Measurements from ENCODE around the gene NSFL1C.

The NSFL1C gene

DNA sequence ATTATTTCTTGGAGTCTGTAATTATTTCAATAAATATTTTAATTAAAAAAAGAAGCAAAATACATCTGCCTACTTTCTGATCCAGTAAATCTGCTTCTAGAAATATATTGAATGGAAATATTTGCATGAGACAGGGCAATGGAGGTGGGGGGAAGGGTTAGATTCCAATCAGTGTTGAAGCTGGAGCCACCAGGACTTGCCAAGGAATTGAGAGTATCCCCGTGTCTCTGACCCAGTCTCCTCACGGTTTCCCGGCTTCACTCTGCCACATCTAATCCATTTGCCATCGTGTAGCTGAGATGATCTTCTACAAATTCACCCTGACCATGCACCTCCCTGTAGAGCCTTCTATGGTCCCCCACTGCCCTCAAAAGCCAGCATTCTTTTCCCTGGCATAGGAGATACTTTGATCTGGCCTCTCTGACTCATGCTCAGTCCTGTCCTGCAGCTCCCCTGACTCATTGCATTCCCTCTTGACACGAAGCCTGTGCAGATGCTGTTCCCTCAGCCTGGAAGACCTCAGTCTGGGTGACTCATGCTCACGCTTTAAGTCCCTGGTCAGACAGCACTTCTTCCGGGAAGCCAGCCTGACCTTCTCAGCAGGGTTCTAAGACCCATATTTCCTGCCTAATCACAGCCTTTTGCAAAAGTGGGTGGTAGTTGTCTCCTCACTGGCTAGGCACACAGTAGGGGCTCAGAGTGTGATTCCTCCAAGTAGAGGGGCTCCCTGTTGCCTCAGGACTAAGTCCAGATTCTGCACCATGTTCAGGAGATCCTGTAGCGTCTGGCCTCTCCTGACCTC lies 50.8 kb downstream of the NSFL1C start:
- TF ChIP-seq TEAD4 (IDR thresholded peaks at IDR 0.05) (peak; percentile 34; the same call in 1 of the 2 replicates), EP300 (IDR thresholded peaks at IDR 0.05; ENCODE audit: borderline replicate concordance) (peak; percentile 14; the same call in 1 of the 2 replicates), CREB1 (IDR thresholded peaks at IDR 0.05; ENCODE audit: low read depth) (no peak)
- TF ChIP-seq, protein P1, sequence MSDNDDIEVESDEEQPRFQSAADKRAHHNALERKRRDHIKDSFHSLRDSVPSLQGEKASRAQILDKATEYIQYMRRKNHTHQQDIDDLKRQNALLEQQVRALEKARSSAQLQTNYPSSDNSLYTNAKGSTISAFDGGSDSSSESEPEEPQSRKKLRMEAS (IDR thresholded peaks at IDR 0.05): 0 out of 2 replicates have a peak, but pooled peaks have one; percentile 17

DNA sequence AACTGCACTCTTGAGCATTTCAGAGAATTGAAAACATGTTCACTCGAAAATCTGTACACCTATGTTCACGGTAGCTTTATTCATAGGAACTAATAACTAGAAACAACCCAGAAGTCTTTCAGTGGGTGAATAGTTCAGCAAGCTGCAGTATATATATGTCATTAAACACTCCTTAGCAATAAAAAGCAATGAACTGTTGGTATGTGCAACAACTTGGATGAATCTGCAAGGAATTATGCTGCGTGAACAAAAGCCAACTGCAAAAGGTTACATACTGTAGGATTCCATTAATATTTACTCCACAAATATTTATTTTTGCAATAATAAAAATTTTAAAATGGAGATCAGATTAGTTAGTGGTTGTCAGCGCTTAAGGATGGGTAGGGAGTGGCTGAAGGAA lies 51.7 kb downstream of the NSFL1C start:
- TF ChIP-seq TEAD4 (IDR thresholded peaks at IDR 0.05) (no peak), YY1 (IDR thresholded peaks at IDR 0.05; ENCODE audit: low read depth) (no peak), CREB1 (IDR thresholded peaks at IDR 0.05; ENCODE audit: low read depth) (no peak), NFIC (IDR thresholded peaks at IDR 0.05) (no peak), EP300 (IDR thresholded peaks at IDR 0.05; ENCODE audit: borderline replicate concordance) (no peak), EGR1 (IDR thresholded peaks at IDR 0.05) (no peak), FOXM1 (IDR thresholded peaks at IDR 0.05; ENCODE audit: borderline replicate concordance, low read depth) (no peak), ZBTB7A (IDR thresholded peaks at IDR 0.05; ENCODE audit: low read depth) (no peak), CEBPB (IDR thresholded peaks at IDR 0.05) (no peak), RAD21 (IDR thresholded peaks at IDR 0.05; ENCODE audit: low read depth) (no peak)
- TF ChIP-seq, protein P2, sequence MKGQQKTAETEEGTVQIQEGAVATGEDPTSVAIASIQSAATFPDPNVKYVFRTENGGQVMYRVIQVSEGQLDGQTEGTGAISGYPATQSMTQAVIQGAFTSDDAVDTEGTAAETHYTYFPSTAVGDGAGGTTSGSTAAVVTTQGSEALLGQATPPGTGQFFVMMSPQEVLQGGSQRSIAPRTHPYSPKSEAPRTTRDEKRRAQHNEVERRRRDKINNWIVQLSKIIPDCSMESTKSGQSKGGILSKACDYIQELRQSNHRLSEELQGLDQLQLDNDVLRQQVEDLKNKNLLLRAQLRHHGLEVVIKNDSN (IDR thresholded peaks at IDR 0.05): no peak
- TF ChIP-seq, protein P1 (IDR thresholded peaks at IDR 0.05): no peak
- TF ChIP-seq, protein P3, sequence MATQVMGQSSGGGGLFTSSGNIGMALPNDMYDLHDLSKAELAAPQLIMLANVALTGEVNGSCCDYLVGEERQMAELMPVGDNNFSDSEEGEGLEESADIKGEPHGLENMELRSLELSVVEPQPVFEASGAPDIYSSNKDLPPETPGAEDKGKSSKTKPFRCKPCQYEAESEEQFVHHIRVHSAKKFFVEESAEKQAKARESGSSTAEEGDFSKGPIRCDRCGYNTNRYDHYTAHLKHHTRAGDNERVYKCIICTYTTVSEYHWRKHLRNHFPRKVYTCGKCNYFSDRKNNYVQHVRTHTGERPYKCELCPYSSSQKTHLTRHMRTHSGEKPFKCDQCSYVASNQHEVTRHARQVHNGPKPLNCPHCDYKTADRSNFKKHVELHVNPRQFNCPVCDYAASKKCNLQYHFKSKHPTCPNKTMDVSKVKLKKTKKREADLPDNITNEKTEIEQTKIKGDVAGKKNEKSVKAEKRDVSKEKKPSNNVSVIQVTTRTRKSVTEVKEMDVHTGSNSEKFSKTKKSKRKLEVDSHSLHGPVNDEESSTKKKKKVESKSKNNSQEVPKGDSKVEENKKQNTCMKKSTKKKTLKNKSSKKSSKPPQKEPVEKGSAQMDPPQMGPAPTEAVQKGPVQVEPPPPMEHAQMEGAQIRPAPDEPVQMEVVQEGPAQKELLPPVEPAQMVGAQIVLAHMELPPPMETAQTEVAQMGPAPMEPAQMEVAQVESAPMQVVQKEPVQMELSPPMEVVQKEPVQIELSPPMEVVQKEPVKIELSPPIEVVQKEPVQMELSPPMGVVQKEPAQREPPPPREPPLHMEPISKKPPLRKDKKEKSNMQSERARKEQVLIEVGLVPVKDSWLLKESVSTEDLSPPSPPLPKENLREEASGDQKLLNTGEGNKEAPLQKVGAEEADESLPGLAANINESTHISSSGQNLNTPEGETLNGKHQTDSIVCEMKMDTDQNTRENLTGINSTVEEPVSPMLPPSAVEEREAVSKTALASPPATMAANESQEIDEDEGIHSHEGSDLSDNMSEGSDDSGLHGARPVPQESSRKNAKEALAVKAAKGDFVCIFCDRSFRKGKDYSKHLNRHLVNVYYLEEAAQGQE (IDR thresholded peaks at IDR 0.05; ENCODE audit: low read depth): no peak

DNA sequence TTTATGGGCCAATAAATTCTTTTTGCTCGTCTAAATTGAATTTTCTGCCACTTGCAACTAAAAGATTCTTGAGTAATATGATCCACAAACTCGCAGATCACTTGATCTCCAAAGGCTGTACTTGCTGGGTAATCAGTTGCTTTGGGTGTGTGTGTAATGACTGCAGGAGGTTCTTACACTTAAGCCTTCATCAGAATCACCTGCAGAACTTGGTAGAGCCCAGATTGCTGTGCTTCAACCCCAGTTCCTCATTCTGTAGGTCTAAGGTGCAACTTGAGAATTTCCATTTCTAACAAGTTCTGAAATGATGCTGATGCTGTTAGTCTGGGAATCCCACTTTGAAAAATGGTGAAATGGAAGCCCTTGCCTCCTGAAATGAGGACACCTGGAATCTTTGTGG lies 60.8 kb downstream of the NSFL1C start:
- TF ChIP-seq CEBPB (IDR thresholded peaks at IDR 0.05) (no peak), TCF12 (IDR thresholded peaks at IDR 0.05; ENCODE audit: low read depth) (no peak), TEAD4 (IDR thresholded peaks at IDR 0.05) (no peak), YY1 (IDR thresholded peaks at IDR 0.05; ENCODE audit: low read depth) (no peak), RAD21 (IDR thresholded peaks at IDR 0.05; ENCODE audit: low read depth) (no peak), CREB1 (IDR thresholded peaks at IDR 0.05; ENCODE audit: low read depth) (no peak), ZBTB7A (IDR thresholded peaks at IDR 0.05; ENCODE audit: low read depth) (no peak), EP300 (IDR thresholded peaks at IDR 0.05; ENCODE audit: borderline replicate concordance) (no peak), TAF1 (IDR thresholded peaks at IDR 0.05; ENCODE audit: low read depth) (no peak), FOXM1 (IDR thresholded peaks at IDR 0.05; ENCODE audit: borderline replicate concordance, low read depth) (no peak), NFIC (IDR thresholded peaks at IDR 0.05) (no peak), EGR1 (IDR thresholded peaks at IDR 0.05) (no peak)
- TF ChIP-seq, protein P2 (IDR thresholded peaks at IDR 0.05): no peak
- TF ChIP-seq, protein P3 (IDR thresholded peaks at IDR 0.05; ENCODE audit: low read depth): no peak
- TF ChIP-seq, protein P1 (IDR thresholded peaks at IDR 0.05): no peak

DNA sequence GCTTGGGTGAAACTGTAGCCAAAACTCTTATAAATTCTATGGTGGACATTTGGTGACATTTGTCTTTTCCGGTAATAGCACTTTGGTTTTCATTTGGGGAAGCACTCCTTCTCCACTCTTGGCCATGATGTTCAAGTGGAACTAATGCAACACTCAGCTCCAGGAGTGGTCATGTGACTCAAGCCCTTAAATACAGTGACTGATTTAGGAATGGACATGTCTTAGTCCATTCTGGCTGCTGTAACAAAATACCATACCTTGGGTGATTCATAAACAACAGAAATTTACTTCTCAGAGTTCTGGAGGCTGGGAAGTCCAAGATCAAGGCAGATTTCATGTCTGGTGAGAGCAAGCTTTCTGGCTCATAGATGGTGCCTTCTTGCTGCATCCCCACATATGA lies 63.0 kb downstream of the NSFL1C start:
- TF ChIP-seq YY1 (IDR thresholded peaks at IDR 0.05; ENCODE audit: low read depth) (no peak), FOXM1 (IDR thresholded peaks at IDR 0.05; ENCODE audit: borderline replicate concordance, low read depth) (no peak), CEBPB (IDR thresholded peaks at IDR 0.05) (no peak), TEAD4 (IDR thresholded peaks at IDR 0.05) (no peak), CREB1 (IDR thresholded peaks at IDR 0.05; ENCODE audit: low read depth) (no peak)

DNA sequence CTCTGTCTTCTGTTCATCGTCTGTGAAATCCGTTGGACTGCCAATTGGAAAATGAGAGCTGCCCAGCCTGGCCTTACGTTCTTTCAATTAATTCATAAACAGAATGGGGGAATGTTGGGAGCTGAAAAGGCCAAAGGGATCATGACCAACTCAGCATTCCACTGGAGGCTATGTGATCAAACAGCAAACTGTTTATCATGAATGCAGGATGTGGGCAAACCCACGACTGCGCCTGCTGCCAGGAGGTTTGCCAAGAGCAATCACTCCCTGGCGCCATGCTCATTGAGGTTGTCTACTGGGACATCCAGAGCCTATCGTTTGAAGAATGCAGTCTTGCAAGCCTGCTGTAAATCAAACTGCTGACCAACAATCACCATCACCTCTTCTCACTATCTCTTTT lies 64.5 kb downstream of the NSFL1C start:
- TF ChIP-seq NFIC (IDR thresholded peaks at IDR 0.05) (no peak), TAF1 (IDR thresholded peaks at IDR 0.05; ENCODE audit: low read depth) (no peak)

DNA sequence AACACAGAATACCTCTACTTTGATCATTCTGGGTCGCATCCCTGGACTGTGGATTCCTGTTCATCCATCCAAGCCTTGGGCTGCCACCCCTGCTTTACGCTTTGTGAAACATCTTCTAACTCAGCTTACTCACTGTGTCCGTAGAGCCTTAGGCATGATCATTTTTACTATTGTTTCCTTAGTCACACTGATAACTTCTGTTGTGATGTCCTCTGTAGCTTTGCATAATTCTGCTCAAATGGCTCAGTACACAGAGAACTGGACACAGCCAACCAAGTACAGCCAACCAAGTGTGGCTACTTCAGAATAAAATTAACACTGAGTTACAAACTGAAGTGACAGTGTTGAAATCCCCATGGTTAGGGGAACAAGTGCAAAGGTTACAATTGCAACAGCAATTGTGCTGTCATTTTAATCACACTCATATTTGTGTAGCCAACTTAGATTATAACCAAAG lies 65.2 kb downstream of the NSFL1C start:
- no peak for TF ChIP-seq EGR1 (IDR thresholded peaks at IDR 0.05)
- TF ChIP-seq TAF1 (IDR thresholded peaks at IDR 0.05; ENCODE audit: low read depth): no peak
- TF ChIP-seq, protein P1 (IDR thresholded peaks at IDR 0.05): no peak
- TF ChIP-seq EP300 (IDR thresholded peaks at IDR 0.05; ENCODE audit: borderline replicate concordance): no peak
- TF ChIP-seq TCF12 (IDR thresholded peaks at IDR 0.05; ENCODE audit: low read depth): no peak
- TF ChIP-seq NFIC (IDR thresholded peaks at IDR 0.05): no peak
- TF ChIP-seq YY1 (IDR thresholded peaks at IDR 0.05; ENCODE audit: low read depth): no peak
- TF ChIP-seq, protein P2 (IDR thresholded peaks at IDR 0.05): no peak
- no peak for TF ChIP-seq CEBPB (IDR thresholded peaks at IDR 0.05)
- TF ChIP-seq ZBTB7A (IDR thresholded peaks at IDR 0.05; ENCODE audit: low read depth): no peak
